Measurements from ENCODE around the gene CAPZA3. TPM values are rescaled to one million over a fixed set of nuclear protein-coding genes. Genes with fewer than 3 reads are reported as not detected.
A peak's percentile ranks its signal among the peaks of the same experiment; 100 is the strongest.
"Not testable (repeated sequence)": the region's sequence is repeated elsewhere in the genome, so short reads cannot be mapped to it uniquely, and the experiment has no call there.

The CAPZA3 gene
- not detected for total RNA-seq
- long read RNA-seq, result 0 reads

- intact Hi-C loops (cut with micrococcal nuclease), result no loop called here
- TF ChIP-seq CTCF (IDR thresholded peaks at IDR 0.05; ENCODE audit: borderline replicate concordance), result no peak
- no peaks in the 10 kb centered on the region for H3K36me3 ChIP-seq
- no peaks in the 10 kb centered on the region for H3K4me1 ChIP-seq
- no peak within 1 kb of the TSS for H3K27ac ChIP-seq (replicated peaks)
- DNase-seq, result no peak
- no peaks in the 10 kb centered on the region for H3K27me3 ChIP-seq (ENCODE audit: low read depth)
- H3K9me3 ChIP-seq (replicated peaks), result peaks cover 16% of the 10 kb centered on the region
- H3K4me3 ChIP-seq, result no peak within 1 kb of the TSS
Measured at GRCh38 chr12:18737819-18738218, at the start of gene CAPZA3, which contains the start of gene PLCZ1. CAPZA3 (plus strand) TSS chr12:18738119; CDS start chr12:18738269, 150 bp downstream. PLCZ1 (minus strand) TSS chr12:18738012; CDS start chr12:18737371, 641 bp downstream.

- Histone ChIP-seq H3K9me3 (replicated peaks) (no peaks in the 10 kb centered on the region), H3K4me1 (no peaks in the 10 kb centered on the region), H3K36me3 (no peaks in the 10 kb centered on the region), H3K27me3 (ENCODE audit: low read depth) (no peaks in the 10 kb centered on the region), H3K4me3 (no peak overlapping the region), H3K27ac (replicated peaks) (no peak overlapping the region)
- intact Hi-C loops (cut with micrococcal nuclease), result no loop called here
- DNase-seq, result no peak
- no peak for TF ChIP-seq CTCF (IDR thresholded peaks at IDR 0.05; ENCODE audit: borderline replicate concordance)
Measured at GRCh38 chr12:18689771-18690170, 48.1 kb upstream of the CAPZA3 start.

DNA sequence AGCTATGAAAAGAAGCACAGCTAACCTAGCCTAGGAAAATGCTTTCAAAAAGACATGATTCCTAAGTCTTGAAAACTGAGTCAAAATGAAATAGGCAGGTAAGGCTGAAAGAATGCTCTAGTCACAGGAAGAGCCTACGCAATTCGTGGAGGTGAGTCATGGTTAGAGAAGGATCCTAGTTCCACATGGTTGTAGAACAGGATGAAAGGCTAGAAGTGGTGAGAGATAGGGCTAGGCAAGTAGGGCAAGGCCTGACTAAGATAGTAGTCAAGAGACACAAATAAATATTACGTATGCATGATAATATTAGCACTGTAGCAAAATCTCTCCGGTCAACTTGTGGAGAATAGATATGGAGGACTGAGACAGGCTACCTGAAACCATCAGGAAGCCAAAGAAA lies 47.3 kb upstream of the CAPZA3 start:
- Histone ChIP-seq H3K27me3 (ENCODE audit: low read depth) (no peaks in the 10 kb centered on the region), H3K27ac (replicated peaks) (peak overlapping the region; percentile 11), H3K9me3 (replicated peaks) (no peaks in the 10 kb centered on the region), H3K4me1 (no peaks in the 10 kb centered on the region), H3K36me3 (no peaks in the 10 kb centered on the region), H3K4me3 (no peak overlapping the region)
- no peak for TF ChIP-seq CTCF (IDR thresholded peaks at IDR 0.05; ENCODE audit: borderline replicate concordance)
- intact Hi-C loops (cut with micrococcal nuclease), result no loop called here
- no peak for DNase-seq

- H3K36me3 ChIP-seq; H3K4me3 ChIP-seq; H3K27ac ChIP-seq (replicated peaks); H3K9me3 ChIP-seq (replicated peaks); H3K27me3 ChIP-seq (ENCODE audit: low read depth); DNase-seq; intact Hi-C loops (cut with micrococcal nuclease); H3K4me1 ChIP-seq: not testable (repeated sequence)
Measured at GRCh38 chr12:18693986-18694385, 43.9 kb upstream of the CAPZA3 start.

- intact Hi-C loops (cut with micrococcal nuclease), result no loop called here
- H3K4me3 ChIP-seq, result no peak overlapping the region
Measured at GRCh38 chr12:18696971-18697602, 40.8 kb upstream of the CAPZA3 start.

More at GRCh38 chr12:18696971-18697602, 40.8 kb upstream of the CAPZA3 start:
- Histone ChIP-seq H3K9me3 (replicated peaks) (no peaks in the 10 kb centered on the region), H3K36me3 (no peaks in the 10 kb centered on the region), H3K27ac (replicated peaks) (no peak overlapping the region), H3K4me1 (no peaks in the 10 kb centered on the region), H3K27me3 (ENCODE audit: low read depth) (no peaks in the 10 kb centered on the region)
- DNase-seq, result no peak
- TF ChIP-seq CTCF (IDR thresholded peaks at IDR 0.05; ENCODE audit: borderline replicate concordance), result no peak
